ENCODE data around the gene ISM1. TPM values are rescaled to one million over a fixed set of nuclear protein-coding genes. Genes with fewer than 3 reads are reported as not detected.

Gene ISM1
- polyA plus RNA-seq, 10 donors = 0.94 to 10.8 (median 2.7) TPM

DNA sequence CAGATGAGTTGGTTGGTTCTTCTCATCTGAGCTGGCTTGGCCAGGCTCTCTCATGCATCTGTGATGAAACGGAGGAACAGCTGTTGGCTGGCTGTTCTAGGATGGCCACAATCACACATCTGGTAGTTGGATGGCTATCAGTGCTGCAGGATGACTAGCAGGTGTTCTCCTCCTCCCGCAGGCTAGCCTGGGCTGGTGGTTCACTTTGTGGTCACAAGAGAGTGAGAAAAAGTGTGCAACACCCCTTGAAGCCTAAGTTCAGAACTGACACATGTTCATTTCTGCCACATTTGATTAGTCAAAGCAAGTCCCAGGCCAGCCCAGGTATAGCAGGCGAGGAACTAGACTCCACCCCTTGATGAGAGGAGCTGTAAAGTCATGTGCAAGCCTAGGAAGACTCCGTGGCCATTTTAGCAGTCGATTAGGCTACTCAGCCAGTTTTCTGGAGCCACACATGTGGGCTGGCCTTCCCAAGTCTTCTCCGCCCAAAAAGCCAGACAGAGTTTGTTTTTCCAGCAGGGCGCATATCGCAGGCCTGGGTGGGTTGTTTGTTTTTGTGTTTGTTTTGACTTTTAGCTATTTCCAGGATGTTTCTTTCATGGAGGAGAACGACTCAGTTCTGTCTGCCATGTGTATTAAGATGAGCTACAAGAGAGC lies 120.8 kb downstream of the ISM1 start:
- DNase-seq = no peak

DNA sequence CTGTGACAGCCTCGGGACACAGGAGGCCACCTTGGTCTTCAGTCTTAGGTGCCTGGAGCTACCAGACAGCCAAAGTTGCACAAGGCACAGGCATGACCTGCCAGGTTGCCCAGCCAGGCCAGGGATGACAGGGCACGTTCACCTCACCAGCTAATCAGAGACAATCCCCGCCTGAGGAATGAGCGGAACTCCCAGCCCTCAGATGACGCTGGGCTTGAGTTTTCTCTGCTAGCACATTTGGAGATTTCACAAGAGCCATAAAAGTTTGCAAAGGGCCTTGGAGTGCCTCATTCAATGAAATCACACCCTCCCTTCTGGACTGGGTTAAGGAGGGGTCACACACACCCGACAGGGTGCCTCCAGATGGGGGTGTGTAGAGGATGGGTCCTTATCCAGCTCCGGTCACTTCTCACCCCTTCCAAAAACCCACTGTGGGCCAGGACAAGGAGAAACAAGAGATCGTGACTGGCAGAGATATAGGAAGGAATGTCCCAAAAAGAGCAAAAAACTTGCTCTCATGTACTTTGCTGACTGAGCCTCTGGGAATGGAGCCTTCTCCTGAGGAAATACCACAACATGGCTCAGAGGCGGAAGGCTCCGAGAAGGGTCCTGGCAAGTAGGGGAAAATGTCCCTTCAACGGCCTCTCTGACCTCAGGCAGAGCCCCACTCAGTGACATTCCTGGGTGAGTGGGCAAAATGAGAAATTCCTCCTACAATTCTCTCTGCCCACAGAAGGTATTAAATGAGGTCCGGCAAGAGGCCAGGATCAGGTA lies 121.6 kb downstream of the ISM1 start:
- DNase-seq = no peak

DNA sequence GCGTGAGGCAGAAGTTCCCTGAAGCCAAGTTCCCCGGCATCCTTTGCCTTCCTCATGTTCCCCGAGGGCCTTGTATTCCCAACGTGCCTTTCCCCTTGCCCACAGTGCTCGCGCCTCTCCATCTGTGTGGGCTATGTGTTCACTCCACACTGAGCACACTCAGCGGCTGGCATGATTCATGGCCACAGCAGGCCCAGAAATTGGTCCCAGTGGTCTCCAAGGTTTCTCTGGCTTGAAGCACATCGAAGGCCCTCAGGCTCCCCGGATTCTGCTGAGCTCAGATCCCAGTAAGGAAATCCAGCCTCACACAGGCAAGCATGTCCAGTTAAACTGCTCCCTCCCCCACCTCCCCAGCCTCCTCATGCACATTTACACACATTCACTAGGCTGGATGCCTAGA lies 123.6 kb downstream of the ISM1 start:
- peak in 1 of 3 donors; percentile 34 for DNase-seq

DNA sequence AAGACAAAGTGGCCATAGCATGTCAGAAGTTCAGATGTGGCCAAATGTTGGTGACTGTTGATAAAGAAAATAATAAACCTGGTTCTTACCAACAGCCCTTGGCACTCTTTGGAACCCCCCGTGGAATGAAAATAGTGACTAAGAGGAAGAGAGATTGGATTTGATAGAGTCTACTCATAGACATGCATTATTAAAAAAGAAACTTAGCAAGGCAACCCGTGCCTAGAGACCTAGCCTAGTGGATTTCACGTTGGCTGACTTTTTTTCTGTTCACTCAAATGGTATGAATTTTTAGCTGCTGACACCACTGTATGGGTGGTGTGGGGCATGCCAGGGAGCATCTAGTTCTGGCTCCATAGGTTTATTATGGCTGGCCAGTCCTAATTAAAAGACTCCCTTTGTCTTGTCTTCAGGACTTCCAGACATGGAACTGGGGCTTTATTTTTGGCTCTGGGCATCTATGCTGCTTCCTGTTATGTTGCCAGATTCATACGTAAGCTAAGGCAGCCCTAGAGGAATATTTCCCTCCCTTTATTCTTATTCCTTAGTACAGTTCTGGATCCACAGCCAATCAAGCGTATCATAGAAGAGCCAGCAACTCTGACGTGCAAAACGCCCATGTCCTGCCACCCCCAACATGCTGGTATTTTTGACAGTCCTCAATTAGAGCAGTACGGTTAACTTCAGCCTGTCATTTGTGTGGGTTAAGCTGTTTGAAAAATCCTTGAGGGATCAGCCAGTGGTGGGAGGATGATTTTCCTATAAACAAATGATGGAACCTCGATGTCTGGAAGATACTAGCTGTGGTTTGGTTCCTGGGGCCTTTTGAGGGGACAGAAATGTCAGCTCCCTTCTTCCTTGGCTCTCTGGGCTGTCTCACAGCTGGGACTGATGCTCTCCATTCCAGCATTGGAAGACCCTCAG lies 127.5 kb downstream of the ISM1 start:
- peak in 2 of 3 donors; percentile 15 to 22 for DNase-seq

DNA sequence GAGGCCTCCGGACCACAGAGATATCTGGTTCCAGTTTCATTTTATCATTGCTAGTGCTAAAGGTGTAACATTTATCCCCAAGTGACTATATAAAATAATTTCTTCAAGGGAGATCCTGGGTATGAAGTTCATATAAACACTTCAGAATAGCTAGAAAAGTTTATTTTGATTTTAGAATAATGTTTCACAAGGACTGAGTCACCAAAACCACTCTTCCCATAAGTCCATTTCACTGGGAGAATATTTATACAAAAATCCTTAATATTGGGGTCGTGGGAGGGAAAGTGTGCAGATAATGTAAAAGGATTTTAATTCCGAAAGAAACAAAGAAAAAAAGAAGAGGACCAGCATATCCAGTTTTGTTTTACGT lies 128.1 kb downstream of the ISM1 start:
- DNase-seq = no peak

Other genes with a start within 250 kb of the ISM1 start
- gene SPTLC3, start 212.3 kb upstream of the ISM1 start, polyA plus RNA-seq (ENCODE audit: insufficient read length in 10 of 10) = 1 to 10 TPM; 2.3 to 4.8 (median 2.9) TPM

Data from muscle of back (tissue), 11 donors.